Tibial nerve (tissue), 3 donors: ENCODE results near the gene PPP2R2C.

ENCODE experiments used
- CTCF ChIP-seq, 5 experiments: fragments of 200-600 bp in 3 of 5; fragments of 450-650 bp in 2 of 5; sonication (generic) in 3 of 5; IDR thresholded peaks; one replicate each; pipeline ENCODE4 v1.5.1; 2016 to 2019; ENCODE audit warnings: antibody characterized with exemption in 5 of 5, mild to moderate bottlenecking in 3 of 5, moderate library complexity in 2 of 5
- POLR2A ChIP-seq, 2 donors: fragments of 450-650 bp; IDR thresholded peaks; one replicate each; pipeline ENCODE4 v1.6.1; 2017; ENCODE audit warnings: antibody characterized with exemption in 2 of 2, mild to moderate bottlenecking in 2 of 2, moderate library complexity in 2 of 2

GRCh38 chr4:6281436-6282313 is 190.7 kb downstream of the PPP2R2C start:
- no peak for TF ChIP-seq CTCF (IDR thresholded peaks at IDR 0.05)
- no peak for TF ChIP-seq POLR2A (IDR thresholded peaks at IDR 0.05)
